ENCODE results near the gene DCANP1. TPM values are rescaled to one million over a fixed set of nuclear protein-coding genes. Genes with fewer than 3 reads are reported as not detected.

DCANP1 gene
- total RNA-seq, 1 experiment from 2014 or later: not detected

DNA sequence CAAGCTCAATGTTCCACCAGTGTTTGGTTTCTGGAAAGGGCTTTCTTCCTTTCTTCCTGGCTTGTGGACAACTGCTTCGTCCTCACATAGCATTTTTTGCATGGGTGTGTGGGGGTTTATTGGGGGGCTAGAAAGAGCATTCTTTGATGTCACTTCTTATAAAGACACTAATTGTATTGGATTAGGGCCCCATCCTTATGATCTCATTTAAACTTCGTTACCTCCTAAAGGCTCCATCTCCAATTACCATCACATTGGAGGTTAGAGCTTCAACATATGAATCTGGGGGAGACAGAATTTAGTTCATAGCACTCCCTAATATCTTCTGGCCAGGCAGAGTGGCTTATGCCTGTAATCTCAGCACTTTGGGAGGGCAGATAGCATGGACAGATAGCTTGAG is 42.1 kb downstream of the DCANP1 start:
- H3K4me3 ChIP-seq: no peak overlapping the region
- H3K9me3 ChIP-seq (replicated peaks): peaks cover 4% of the 10 kb centered on the region; the same call in 1 of the 2 replicates
- DNase-seq: no peak
- H3K4me1 ChIP-seq: no peaks in the 10 kb centered on the region
- H3K27ac ChIP-seq: no peak overlapping the region
- H3K36me3 ChIP-seq: no peaks in the 10 kb centered on the region
- H3K27me3 ChIP-seq: no peaks in the 10 kb centered on the region

DNA sequence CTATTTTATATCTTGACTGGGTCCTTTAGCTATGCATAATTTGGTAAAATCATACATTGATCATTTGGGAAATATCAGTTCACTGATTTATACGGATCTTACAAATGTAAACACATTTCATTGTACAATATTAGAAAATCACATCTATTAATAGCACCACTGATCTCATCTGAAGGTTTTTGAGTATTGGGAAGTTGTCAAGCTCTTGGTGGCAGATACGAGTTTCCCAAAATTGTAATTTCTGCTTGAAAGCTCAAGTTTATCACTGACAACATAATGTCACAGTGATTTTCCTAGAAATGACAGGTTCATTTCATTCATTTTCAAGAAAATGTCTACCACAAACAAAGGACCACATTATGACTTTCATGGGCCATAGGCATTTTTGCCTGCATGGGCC is 45.1 kb downstream of the DCANP1 start:
- no peak for DNase-seq
- Histone ChIP-seq H3K36me3 (no peaks in the 10 kb centered on the region), H3K4me1 (peaks cover 11% of the 10 kb centered on the region), H3K27me3 (no peaks in the 10 kb centered on the region), H3K27ac (no peak overlapping the region), H3K4me3 (no peak overlapping the region), H3K9me3 (replicated peaks) (peaks cover 4% of the 10 kb centered on the region; the same call in 1 of the 2 replicates)

DNA sequence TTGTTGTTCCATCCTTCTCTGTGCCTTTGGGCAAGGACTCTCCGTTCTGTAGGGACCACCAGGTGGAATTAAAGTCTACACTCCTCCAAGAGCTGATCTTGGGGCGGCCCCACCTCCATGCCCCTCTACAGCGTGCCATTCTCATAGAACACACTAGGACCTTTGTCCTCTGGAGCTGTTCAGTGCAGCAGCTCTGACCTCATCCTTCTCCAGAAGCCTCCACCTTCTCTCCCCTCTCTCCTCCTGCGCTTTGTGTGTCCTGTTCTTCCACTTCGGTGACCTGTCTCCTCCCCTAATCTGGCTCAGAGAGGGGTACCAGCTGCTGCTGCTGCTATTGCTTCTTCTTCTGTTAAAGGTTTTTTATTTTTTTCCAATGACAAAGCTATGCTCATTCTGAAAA is 46.3 kb downstream of the DCANP1 start:
- Histone ChIP-seq H3K27ac (no peak overlapping the region), H3K36me3 (no peaks in the 10 kb centered on the region), H3K4me1 (peaks cover 11% of the 10 kb centered on the region), H3K4me3 (no peak overlapping the region), H3K9me3 (replicated peaks) (peaks cover 4% of the 10 kb centered on the region; the same call in 1 of the 2 replicates), H3K27me3 (no peaks in the 10 kb centered on the region)
- peak in 1 of 2 experiments; percentile 29 for DNase-seq

- H3K36me3 ChIP-seq: 0 out of 2 replicates have a peak, but pooled peaks cover 2% of the 10 kb centered on the region
- peak overlapping the region; percentile 97 for H3K4me3 ChIP-seq
- DNase-seq: no peak
- peak overlapping the region; percentile 87 for H3K27ac ChIP-seq
- peaks cover 4% of the 10 kb centered on the region; the same call in 1 of the 2 replicates for H3K9me3 ChIP-seq (replicated peaks)
- H3K27me3 ChIP-seq: no peaks in the 10 kb centered on the region
- peaks cover 11% of the 10 kb centered on the region for H3K4me1 ChIP-seq
These were observed 47.2 kb downstream of the DCANP1 start for GRCh38 chr5:135399794-135400542.

- Histone ChIP-seq H3K9me3 (replicated peaks) (peaks cover 3% of the 10 kb centered on the region; the same call in 1 of the 2 replicates), H3K27ac (peak within 1 kb of the TSS; percentile 87), H3K4me3 (peak within 1 kb of the TSS; percentile 97), H3K4me1 (peaks cover 11% of the 10 kb centered on the region), H3K27me3 (no peaks in the 10 kb centered on the region), H3K36me3 (0 out of 2 replicates have a peak, but pooled peaks cover 2% of the 10 kb centered on the region)
- peak; percentile 85 to 88 for DNase-seq
These were observed 48.0 kb downstream of the DCANP1 start, which contains the start of gene MACROH2A1 for GRCh38 chr5:135398855-135399793. Gene MACROH2A1, minus strand, starts transcription at chr5:135399231. Its CDS starts 10,138 bp downstream, at chr5:135389093.

DNA sequence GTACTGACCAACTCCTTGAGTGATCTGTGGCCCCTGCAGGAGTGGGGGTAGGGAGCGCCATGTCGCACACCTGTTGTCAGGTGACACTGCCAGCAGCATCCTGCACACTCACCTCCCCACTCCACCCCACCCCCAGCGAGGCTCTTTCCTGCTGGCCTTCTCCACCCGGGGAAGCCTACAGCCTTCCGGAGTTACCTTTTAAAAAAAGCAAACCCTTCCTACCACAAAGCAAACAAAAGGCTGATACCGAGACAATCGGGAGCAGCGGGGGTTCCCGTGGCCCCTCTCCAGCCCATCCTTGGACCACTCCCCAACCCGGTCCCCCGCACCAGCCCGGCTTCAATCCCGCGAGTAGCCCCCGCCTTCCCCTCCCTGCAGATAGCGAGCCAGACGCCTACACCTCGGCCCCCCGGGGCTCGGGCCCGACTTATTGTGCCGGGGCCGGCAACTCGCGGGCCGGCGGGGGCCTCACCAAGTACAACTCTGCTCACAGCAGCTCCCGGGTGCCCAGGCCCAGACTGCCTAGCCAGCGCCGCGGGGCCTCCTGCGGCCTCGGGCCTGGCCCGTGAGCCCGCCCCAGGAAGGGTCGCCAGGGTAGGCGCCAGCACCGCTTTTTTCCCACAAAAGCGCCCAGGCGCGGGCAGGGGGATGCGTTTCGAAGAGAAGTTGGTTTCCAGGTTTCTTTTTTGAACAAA is 48.8 kb downstream of the DCANP1 start:
- H3K27ac ChIP-seq: peak overlapping the region; percentile 87
- peak overlapping the region; percentile 97 for H3K4me3 ChIP-seq
- H3K9me3 ChIP-seq (replicated peaks): no peaks in the 10 kb centered on the region
- H3K27me3 ChIP-seq: no peaks in the 10 kb centered on the region
- H3K36me3 ChIP-seq: peaks cover 6% of the 10 kb centered on the region; the same call in 1 of the 2 replicates
- peak; percentile 50 to 58 for DNase-seq
- peaks cover 11% of the 10 kb centered on the region for H3K4me1 ChIP-seq

- no peaks in the 10 kb centered on the region for H3K27me3 ChIP-seq
- no peak overlapping the region; the same call in 1 of the 2 replicates for H3K4me3 ChIP-seq
- H3K4me1 ChIP-seq: peaks cover 11% of the 10 kb centered on the region
- H3K27ac ChIP-seq: no peak overlapping the region
- no peak for DNase-seq
- no peaks in the 10 kb centered on the region for H3K9me3 ChIP-seq (replicated peaks)
- H3K36me3 ChIP-seq: peaks cover 18% of the 10 kb centered on the region
These were observed 50.1 kb downstream of the DCANP1 start for GRCh38 chr5:135397084-135397483.

- Histone ChIP-seq H3K4me1 (peaks cover 11% of the 10 kb centered on the region), H3K27me3 (no peaks in the 10 kb centered on the region)
These were observed 50.6 kb downstream of the DCANP1 start for GRCh38 chr5:135396459-135397055.

GRCh38 chr5:135395866-135396265 is 51.3 kb downstream of the DCANP1 start:
- Histone ChIP-seq H3K4me1 (peaks cover 11% of the 10 kb centered on the region), H3K27ac (no peak overlapping the region), H3K36me3 (peaks cover 21% of the 10 kb centered on the region), H3K27me3 (no peaks in the 10 kb centered on the region), H3K4me3 (no peak overlapping the region), H3K9me3 (replicated peaks) (no peaks in the 10 kb centered on the region)
- DNase-seq: no peak

More at GRCh38 chr5:135396459-135397055, 50.6 kb downstream of the DCANP1 start:
- H3K9me3 ChIP-seq (replicated peaks): no peaks in the 10 kb centered on the region
- H3K27ac ChIP-seq: no peak overlapping the region
- H3K36me3 ChIP-seq: peaks cover 21% of the 10 kb centered on the region
- DNase-seq: no peak
- no peak overlapping the region for H3K4me3 ChIP-seq

DNA sequence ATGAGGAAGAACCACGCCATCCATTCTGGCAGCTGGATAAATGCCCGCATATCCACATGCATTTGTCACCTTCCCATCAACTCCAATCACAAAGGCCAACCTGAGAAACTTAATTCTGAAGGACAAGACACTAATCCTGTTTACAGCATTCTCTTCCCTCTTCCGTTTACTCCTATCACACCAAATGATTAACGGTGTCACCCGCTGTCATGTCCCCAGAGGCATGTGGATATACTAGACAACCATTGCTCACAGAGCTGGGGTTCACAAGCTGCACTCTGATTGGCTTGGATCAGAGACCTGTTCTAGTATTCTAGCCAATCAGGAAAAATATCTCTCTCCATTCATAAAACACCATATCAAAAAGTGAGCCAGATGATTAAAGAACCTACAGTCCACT is 51.7 kb downstream of the DCANP1 start:
- no peak for DNase-seq
- Histone ChIP-seq H3K4me1 (peaks cover 11% of the 10 kb centered on the region), H3K27me3 (no peaks in the 10 kb centered on the region), H3K36me3 (peaks cover 21% of the 10 kb centered on the region), H3K4me3 (no peak overlapping the region), H3K9me3 (replicated peaks) (no peaks in the 10 kb centered on the region), H3K27ac (no peak overlapping the region)

Other genes with a start within 250 kb of the DCANP1 start
- 243 and 248 TPM in 2 replicates for gene MACROH2A1, start 48.1 kb downstream of the DCANP1 start, total RNA-seq (2014; rRNA removed; shearing (Covaris generic))
- gene TIFAB, start 5.0 kb upstream of the DCANP1 start, total RNA-seq (2014; rRNA removed; shearing (Covaris generic)): not detected in 2 replicates
- gene NEUROG1, start 88.6 kb upstream of the DCANP1 start, total RNA-seq (2014; rRNA removed; shearing (Covaris generic)): not detected in 2 replicates
- not detected in 2 replicates for gene CXCL14, start 131.6 kb upstream of the DCANP1 start, total RNA-seq (2014; rRNA removed; shearing (Covaris generic))